VCaP (cell line): Measurements from ENCODE around the gene ATAD5.

ENCODE experiments used
- H3K27ac ChIP-seq: fragments of 450-650 bp; 2 replicates; pipeline ENCODE4 v1.5.1; 2017
- CTCF ChIP-seq: fragments of 450-650 bp; conservative IDR thresholded peaks from 2 replicates; pipeline ENCODE4 v1.5.1; 2017; ENCODE audit warnings: mild to moderate bottlenecking, moderate library complexity

The ATAD5 gene

GRCh38 chr17:30942308-30943079 is 110.7 kb downstream of the ATAD5 start:
- TF ChIP-seq CTCF = no peak
- no peak overlapping the region for H3K27ac ChIP-seq
